ENCODE data around the gene FRMPD4. TPM values are rescaled to one million over a fixed set of nuclear protein-coding genes. Genes with fewer than 3 reads are reported as not detected.

Gene FRMPD4
- total RNA-seq, 5 donors from 2014 or later (not counting 1 experiment from before 2014, with no cell fraction given) = not detected

GRCh38 chrX:12709047-12709446 lies 570.8 kb downstream of the FRMPD4 start:
- Histone ChIP-seq H3K27me3 (replicated peaks in 1 of 2; ENCODE audit: control insufficient read depth in 2 of 2, extremely low read depth in 1 of 2, insufficient read depth in 2 of 2, low read length in 1 of 2) (peaks cover 0 to 2% of the 10 kb centered on the region in 2 experiments), H3K4me3 (ENCODE audit: control insufficient read depth in 1 of 2, extremely low read depth in 1 of 2, low read length in 1 of 2) (no peak overlapping the region), H3K4me1 (ENCODE audit: control insufficient read depth in 1 of 2, extremely low read depth in 1 of 2, insufficient read depth in 2 of 2, low read length in 2 of 2) (no peaks in the 10 kb centered on the region), H3K27ac (ENCODE audit: low read length) (no peak overlapping the region), H3K9me3 (no peaks in the 10 kb centered on the region), H3K36me3 (ENCODE audit: control insufficient read depth in 2 of 2, extremely low read depth in 1 of 2, insufficient read depth in 1 of 2, low read length in 1 of 2) (no peaks in the 10 kb centered on the region)
- ATAC-seq (replicated peaks in 1 of 4) (no peak), DNase-seq (peak in 1 of 35 experiments; percentile 1)
- Mint-ChIP-seq H3K27ac (no peak overlapping the region), H3K4me1 (no peaks in the 10 kb centered on the region), H3K36me3 (no peaks in the 10 kb centered on the region), H3K9me3 (no peaks in the 10 kb centered on the region), H3K4me3 (no peak overlapping the region), H3K27me3 (peaks cover 2 to 19% of the 10 kb centered on the region in 2 donors)
- POLR2A ChIA-PET = no interaction called here
- CTCF ChIA-PET = no interaction called here
- no CpG with 5 or more reads among the region's 9 CpGs for WGBS (ENCODE audit: insufficient coverage)

GRCh38 chrX:12711435-12712040 lies 573.3 kb downstream of the FRMPD4 start:
- ChIA-PET POLR2A (interaction anchor here in 1 of 2 donors (0.7 kb wide), 1 partner anchor 18 kb away, joined by 3 read pairs; no protein-coding TSS in a partner anchor), CTCF (no interaction called here)
- peaks cover 5 to 27% of the 10 kb centered on the region in 2 donors for H3K27me3 Mint-ChIP-seq
- Histone ChIP-seq H3K27me3 (replicated peaks in 1 of 2; ENCODE audit: control insufficient read depth in 2 of 2, extremely low read depth in 1 of 2, insufficient read depth in 2 of 2, low read length in 1 of 2) (peaks cover 0 to 2% of the 10 kb centered on the region in 2 experiments), H3K9me3 (no peaks in the 10 kb centered on the region), H3K4me3 (ENCODE audit: control insufficient read depth in 1 of 2, extremely low read depth in 1 of 2, low read length in 1 of 2) (no peak overlapping the region), H3K36me3 (ENCODE audit: control insufficient read depth in 2 of 2, extremely low read depth in 1 of 2, insufficient read depth in 1 of 2, low read length in 1 of 2) (no peaks in the 10 kb centered on the region), H3K4me1 (ENCODE audit: control insufficient read depth in 1 of 2, extremely low read depth in 1 of 2, insufficient read depth in 2 of 2, low read length in 2 of 2) (no peaks in the 10 kb centered on the region), H3K27ac (ENCODE audit: low read length) (no peak overlapping the region)
- ATAC-seq (replicated peaks in 1 of 4) (no peak), DNase-seq (no peak)
- H3K36me3 Mint-ChIP-seq = no peaks in the 10 kb centered on the region
- no peak overlapping the region for H3K27ac Mint-ChIP-seq
- H3K4me3 Mint-ChIP-seq = no peak overlapping the region
- no peaks in the 10 kb centered on the region for H3K4me1 Mint-ChIP-seq
- WGBS (ENCODE audit: insufficient coverage) = no CpG with 5 or more reads among the region's 4 CpGs
- H3K9me3 Mint-ChIP-seq = no peaks in the 10 kb centered on the region

- H3K4me3 Mint-ChIP-seq = no peak overlapping the region
- Histone ChIP-seq H3K27ac (ENCODE audit: low read length) (no peak overlapping the region), H3K4me1 (ENCODE audit: control insufficient read depth in 1 of 2, extremely low read depth in 1 of 2, insufficient read depth in 2 of 2, low read length in 2 of 2) (no peaks in the 10 kb centered on the region), H3K36me3 (ENCODE audit: control insufficient read depth in 2 of 2, extremely low read depth in 1 of 2, insufficient read depth in 1 of 2, low read length in 1 of 2) (no peaks in the 10 kb centered on the region), H3K9me3 (no peaks in the 10 kb centered on the region), H3K27me3 (replicated peaks in 1 of 2; ENCODE audit: control insufficient read depth in 2 of 2, extremely low read depth in 1 of 2, insufficient read depth in 2 of 2, low read length in 1 of 2) (peaks cover 0 to 7% of the 10 kb centered on the region in 2 experiments), H3K4me3 (ENCODE audit: control insufficient read depth in 1 of 2, extremely low read depth in 1 of 2, low read length in 1 of 2) (no peak overlapping the region)
- ChIA-PET POLR2A (no interaction called here), CTCF (no interaction called here)
- WGBS (ENCODE audit: insufficient coverage) = no CpG with 5 or more reads among the region's 15 CpGs
- no peaks in the 10 kb centered on the region for H3K36me3 Mint-ChIP-seq
- no peaks in the 10 kb centered on the region for H3K4me1 Mint-ChIP-seq
- H3K27me3 Mint-ChIP-seq = peaks cover 5 to 34% of the 10 kb centered on the region in 2 donors
- no peak for ATAC-seq (replicated peaks in 1 of 4)
- DNase-seq = no peak
- no peaks in the 10 kb centered on the region for H3K9me3 Mint-ChIP-seq
- H3K27ac Mint-ChIP-seq = no peak overlapping the region
Observed at GRCh38 chrX:12716574-12716973, 578.3 kb downstream of the FRMPD4 start.

- POLR2A ChIA-PET = no interaction called here
- Mint-ChIP-seq H3K27me3 (peaks cover 3 to 29% of the 10 kb centered on the region in 2 donors), H3K27ac (no peak overlapping the region), H3K4me3 (no peak overlapping the region), H3K4me1 (no peaks in the 10 kb centered on the region), H3K36me3 (no peaks in the 10 kb centered on the region), H3K9me3 (no peaks in the 10 kb centered on the region)
- H3K9me3 ChIP-seq = no peaks in the 10 kb centered on the region
- peaks cover 0 to 5% of the 10 kb centered on the region in 2 experiments for H3K27me3 ChIP-seq (replicated peaks in 1 of 2; ENCODE audit: control insufficient read depth in 2 of 2, extremely low read depth in 1 of 2, insufficient read depth in 2 of 2, low read length in 1 of 2)
- ATAC-seq (replicated peaks in 1 of 4) (no peak), DNase-seq (no peak)
- H3K27ac ChIP-seq (ENCODE audit: low read length) = no peak overlapping the region
- no peak overlapping the region for H3K4me3 ChIP-seq (ENCODE audit: control insufficient read depth in 1 of 2, extremely low read depth in 1 of 2, low read length in 1 of 2)
- H3K36me3 ChIP-seq (ENCODE audit: control insufficient read depth in 2 of 2, extremely low read depth in 1 of 2, insufficient read depth in 1 of 2, low read length in 1 of 2) = no peaks in the 10 kb centered on the region
- CTCF ChIA-PET = interaction anchor here in 1 of 2 donors (0.7 kb wide), 1 partner anchor 994 kb away, joined by 4 read pairs; no protein-coding TSS in a partner anchor
- no peaks in the 10 kb centered on the region for H3K4me1 ChIP-seq (ENCODE audit: control insufficient read depth in 1 of 2, extremely low read depth in 1 of 2, insufficient read depth in 2 of 2, low read length in 2 of 2)
Observed at GRCh38 chrX:12719837-12720236, 581.6 kb downstream of the FRMPD4 start.

- Histone ChIP-seq H3K27me3 (replicated peaks in 1 of 2; ENCODE audit: control insufficient read depth in 2 of 2, extremely low read depth in 1 of 2, insufficient read depth in 2 of 2, low read length in 1 of 2) (peaks cover 0 to 5% of the 10 kb centered on the region in 2 experiments), H3K4me1 (ENCODE audit: control insufficient read depth in 1 of 2, extremely low read depth in 1 of 2, insufficient read depth in 2 of 2, low read length in 2 of 2) (no peaks in the 10 kb centered on the region), H3K9me3 (no peaks in the 10 kb centered on the region), H3K27ac (ENCODE audit: low read length) (no peak overlapping the region), H3K4me3 (ENCODE audit: control insufficient read depth in 1 of 2, extremely low read depth in 1 of 2, low read length in 1 of 2) (no peak overlapping the region), H3K36me3 (ENCODE audit: control insufficient read depth in 2 of 2, extremely low read depth in 1 of 2, insufficient read depth in 1 of 2, low read length in 1 of 2) (no peaks in the 10 kb centered on the region)
- H3K27ac Mint-ChIP-seq = no peak overlapping the region
- no peak for ATAC-seq (replicated peaks in 1 of 4)
- ChIA-PET CTCF (no interaction called here), POLR2A (no interaction called here)
- peaks cover 3 to 27% of the 10 kb centered on the region in 2 donors for H3K27me3 Mint-ChIP-seq
- 90% methylated on average over 2 of the region's 8 CpGs for WGBS (ENCODE audit: insufficient coverage)
- H3K4me1 Mint-ChIP-seq = no peaks in the 10 kb centered on the region
- H3K4me3 Mint-ChIP-seq = no peak overlapping the region
- H3K36me3 Mint-ChIP-seq = no peaks in the 10 kb centered on the region
- no peaks in the 10 kb centered on the region for H3K9me3 Mint-ChIP-seq
- DNase-seq = no peak
Observed at GRCh38 chrX:12721042-12721441, 582.8 kb downstream of the FRMPD4 start.

- WGBS (ENCODE audit: insufficient coverage) = no CpG with 5 or more reads among the region's 1 CpG
- H3K4me1 Mint-ChIP-seq = no peaks in the 10 kb centered on the region
Observed at GRCh38 chrX:12722314-12722713, 584.0 kb downstream of the FRMPD4 start.

More at GRCh38 chrX:12722314-12722713, 584.0 kb downstream of the FRMPD4 start:
- CTCF ChIA-PET = no interaction called here
- Histone ChIP-seq H3K4me1 (ENCODE audit: control insufficient read depth in 1 of 2, extremely low read depth in 1 of 2, insufficient read depth in 2 of 2, low read length in 2 of 2) (no peaks in the 10 kb centered on the region), H3K9me3 (no peaks in the 10 kb centered on the region), H3K4me3 (ENCODE audit: control insufficient read depth in 1 of 2, extremely low read depth in 1 of 2, low read length in 1 of 2) (no peak overlapping the region), H3K36me3 (ENCODE audit: control insufficient read depth in 2 of 2, extremely low read depth in 1 of 2, insufficient read depth in 1 of 2, low read length in 1 of 2) (no peaks in the 10 kb centered on the region), H3K27me3 (replicated peaks in 1 of 2; ENCODE audit: control insufficient read depth in 2 of 2, extremely low read depth in 1 of 2, insufficient read depth in 2 of 2, low read length in 1 of 2) (peaks cover 0 to 5% of the 10 kb centered on the region in 2 experiments), H3K27ac (ENCODE audit: low read length) (no peak overlapping the region)
- H3K4me3 Mint-ChIP-seq = no peak overlapping the region
- POLR2A ChIA-PET = no interaction called here
- ATAC-seq (replicated peaks in 1 of 4) (no peak), DNase-seq (no peak)
- H3K27ac Mint-ChIP-seq = no peak overlapping the region
- peaks cover 0 to 22% of the 10 kb centered on the region in 2 donors for H3K27me3 Mint-ChIP-seq
- no peaks in the 10 kb centered on the region for H3K9me3 Mint-ChIP-seq
- no peaks in the 10 kb centered on the region for H3K36me3 Mint-ChIP-seq
